HG02678 (cell line): ENCODE results near the gene GNPDA1.
A peak's percentile ranks its signal among the peaks of the same experiment; 100 is the strongest.
"Not testable (repeated sequence)": the region's sequence is repeated elsewhere in the genome, so short reads cannot be mapped to it uniquely, and the experiment has no call there.

ENCODE experiments used
- ATAC-seq: cut with Tn5 transposase; IDR thresholded peaks from one replicate; pipeline ENCODE4 v1.9.1; 2021; ENCODE audit warnings: mild to moderate bottlenecking, moderate library complexity; ENCODE audit not compliant: unreplicated experiment

The GNPDA1 gene

DNA sequence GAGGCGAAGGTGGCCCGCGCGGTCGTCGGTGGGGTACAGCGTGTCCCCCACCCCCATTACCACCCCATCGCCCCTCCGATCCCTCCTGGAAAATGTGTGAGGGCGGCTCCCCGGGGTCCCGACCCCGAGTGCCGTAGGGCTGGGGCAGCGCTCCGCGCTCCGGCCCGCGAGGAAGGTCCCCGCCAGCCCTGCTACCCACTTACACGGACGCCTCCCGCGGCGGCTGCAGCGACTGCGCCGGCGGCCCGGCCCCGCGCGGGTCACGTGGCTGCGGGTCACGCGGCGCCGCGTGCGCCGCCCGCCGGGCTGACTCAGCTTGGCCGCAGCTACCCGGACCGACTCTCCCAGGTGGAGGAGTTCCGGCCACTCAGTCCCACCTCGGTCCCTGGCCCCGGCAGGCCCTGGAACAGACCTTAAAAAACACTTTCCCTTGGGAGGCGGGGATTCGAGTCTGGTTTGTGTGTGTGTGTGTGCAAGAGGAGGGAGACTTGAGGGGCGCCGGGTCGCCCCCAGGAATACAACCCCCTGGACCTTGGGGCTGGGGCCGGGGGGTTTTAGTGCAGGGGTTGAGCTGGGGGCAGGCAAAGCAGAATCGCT, at the start of gene GNPDA1:
TSS of gene GNPDA1 (minus strand) at position 236 of the 597 bp plus-strand sequence. CDS start 992 bp downstream, outside the sequence.
- peak; percentile 68 for ATAC-seq

- no peak for ATAC-seq
These were observed 46.6 kb upstream of the GNPDA1 start for GRCh38 chr5:142059304-142059940.

- ATAC-seq: no peak
These were observed 44.9 kb upstream of the GNPDA1 start for GRCh38 chr5:142057697-142058056.

GRCh38 chr5:142056816-142057696, 44.2 kb upstream of the GNPDA1 start:
- no peak for ATAC-seq

DNA sequence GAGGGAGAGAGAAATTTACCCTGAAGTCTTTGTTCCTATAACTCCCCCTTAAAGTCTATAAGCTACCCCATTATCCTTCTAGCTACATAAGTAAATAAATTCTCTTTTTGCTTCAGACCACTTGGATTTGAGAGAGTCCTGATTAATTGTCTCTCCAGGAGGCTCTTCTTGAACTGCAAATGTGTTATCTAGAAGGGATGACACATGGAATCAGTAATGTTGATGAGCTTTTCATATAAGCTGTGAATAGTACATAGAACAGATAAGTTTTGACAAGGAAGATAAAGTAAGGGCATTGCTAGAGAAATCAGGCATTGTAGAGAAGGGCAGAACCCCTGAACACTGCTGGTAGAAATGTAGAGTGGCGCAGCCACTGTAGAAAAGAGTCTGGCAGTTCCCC, 42.5 kb upstream of the GNPDA1 start:
- no peak for ATAC-seq

DNA sequence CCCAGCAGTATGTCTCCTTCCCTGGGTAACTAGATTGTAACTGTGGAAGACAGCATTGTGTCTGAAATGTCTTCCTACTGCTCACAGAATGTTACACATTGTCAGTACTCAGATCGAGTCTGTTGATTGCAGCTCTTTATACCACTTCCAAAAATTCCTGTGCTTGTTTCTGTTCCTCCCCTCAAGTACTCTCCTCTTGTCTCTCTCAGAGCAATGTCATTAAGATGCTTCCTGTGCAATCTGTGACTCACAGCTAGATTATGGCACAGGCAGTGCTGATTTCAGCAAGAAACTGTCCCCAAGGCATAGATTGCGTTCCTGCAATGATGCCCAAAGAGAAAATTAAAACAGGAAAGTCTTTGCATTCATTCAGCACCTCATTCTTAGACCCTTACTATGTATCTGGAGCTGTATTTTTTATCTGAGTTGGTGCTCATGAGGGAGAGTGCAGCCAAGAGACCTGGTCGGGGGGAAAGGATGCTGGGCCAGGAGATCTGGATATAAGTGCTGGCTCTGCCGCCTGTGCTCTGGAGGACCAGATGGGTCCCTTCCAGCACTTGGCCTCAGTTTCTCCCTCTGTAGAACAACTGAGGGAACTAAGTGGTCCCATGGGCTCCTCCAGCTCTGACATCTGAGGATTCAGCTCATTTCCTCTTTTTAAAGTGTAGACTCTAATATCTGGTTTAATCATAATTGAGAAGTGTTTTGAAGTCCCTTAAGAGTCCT, 40.8 kb upstream of the GNPDA1 start:
- ATAC-seq: no peak

- not testable (repeated sequence) for ATAC-seq
These were observed 39.2 kb upstream of the GNPDA1 start for GRCh38 chr5:142052026-142052425.

DNA sequence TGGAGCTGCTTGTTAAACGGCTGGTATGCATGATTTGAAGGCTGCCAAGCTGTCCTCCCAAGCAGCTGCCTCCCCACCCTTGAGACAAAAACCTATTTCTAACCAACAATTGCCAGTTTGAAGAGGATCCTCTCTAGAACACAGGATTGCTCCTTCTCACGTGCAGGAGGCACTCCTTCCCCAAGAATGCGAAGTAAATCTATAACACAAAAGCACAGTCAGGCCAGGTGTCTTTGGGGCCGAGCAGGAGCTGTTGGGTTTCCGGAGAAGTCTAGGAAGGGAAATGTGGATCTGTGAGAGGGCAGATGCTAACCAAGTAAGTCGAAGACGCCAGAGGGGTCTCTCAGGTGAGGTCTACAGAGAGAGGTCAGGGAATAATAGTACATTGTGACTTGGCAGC, 35.4 kb upstream of the GNPDA1 start:
- no peak for ATAC-seq

DNA sequence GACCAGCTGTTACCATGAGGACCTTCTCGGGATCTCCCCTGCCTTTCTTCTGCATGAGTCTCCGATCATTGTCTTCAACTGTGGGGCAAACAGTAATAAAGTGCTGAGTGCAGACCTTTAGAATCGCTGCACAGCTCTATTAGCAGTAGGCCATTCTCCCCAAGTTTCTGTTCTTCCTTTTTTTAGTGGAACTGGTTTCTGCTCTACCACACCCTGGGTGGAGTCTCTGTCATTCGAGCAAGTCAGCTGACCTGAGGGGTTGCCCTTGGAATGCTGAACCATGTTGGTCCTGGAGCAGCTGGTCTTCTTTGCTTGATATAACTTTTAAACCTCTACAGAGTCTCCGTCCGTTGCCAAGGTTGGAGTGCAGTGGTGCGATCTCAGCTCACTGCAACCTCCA, 33.4 kb upstream of the GNPDA1 start:
- ATAC-seq: no peak

GRCh38 chr5:142040881-142041280, 28.1 kb upstream of the GNPDA1 start:
- not testable (repeated sequence) for ATAC-seq

DNA sequence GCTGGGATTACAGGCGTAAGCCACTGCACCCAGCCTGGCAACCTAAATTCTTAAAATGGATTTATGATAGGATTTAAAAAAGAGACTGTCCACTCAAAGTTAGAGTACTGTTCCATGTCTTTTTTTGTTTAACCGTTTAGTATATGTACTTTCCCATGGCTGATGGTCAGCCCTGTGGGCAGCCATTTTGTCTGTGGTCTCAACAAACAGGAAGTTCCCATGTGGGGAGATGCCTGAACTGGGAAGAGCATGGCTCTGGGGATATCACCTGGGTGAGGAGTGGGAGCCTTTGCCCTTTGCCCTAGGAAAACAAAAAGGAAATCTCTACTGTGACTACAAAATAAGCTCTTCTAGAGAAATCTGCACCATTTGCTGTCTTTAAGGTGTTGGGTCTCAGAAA, 27.5 kb upstream of the GNPDA1 start:
- ATAC-seq: no peak

GRCh38 chr5:142038735-142039134, 25.9 kb upstream of the GNPDA1 start:
- ATAC-seq: no peak

DNA sequence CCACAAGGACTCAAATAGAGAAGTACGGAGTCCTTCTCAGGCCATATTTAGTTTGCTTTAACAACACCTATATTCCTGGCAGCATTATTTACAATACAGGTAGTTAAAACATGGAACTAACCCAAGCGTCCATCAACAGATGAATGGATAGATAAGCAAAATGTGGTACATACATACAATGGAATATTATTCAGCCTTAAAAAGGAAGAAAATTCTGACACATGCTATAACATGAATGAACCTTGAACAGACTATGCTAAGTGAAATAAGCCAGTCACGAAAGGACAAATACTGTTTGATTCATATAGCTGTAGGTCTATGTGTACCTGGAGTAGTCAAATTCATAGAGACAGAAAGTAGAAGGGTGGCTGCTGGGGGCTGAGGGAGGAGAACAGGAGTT, 24.8 kb upstream of the GNPDA1 start:
- not testable (repeated sequence) for ATAC-seq

- ATAC-seq: no peak
These were observed 24.1 kb upstream of the GNPDA1 start for GRCh38 chr5:142036918-142037317.

- no peak for ATAC-seq
These were observed 22.2 kb upstream of the GNPDA1 start for GRCh38 chr5:142034994-142035393.

DNA sequence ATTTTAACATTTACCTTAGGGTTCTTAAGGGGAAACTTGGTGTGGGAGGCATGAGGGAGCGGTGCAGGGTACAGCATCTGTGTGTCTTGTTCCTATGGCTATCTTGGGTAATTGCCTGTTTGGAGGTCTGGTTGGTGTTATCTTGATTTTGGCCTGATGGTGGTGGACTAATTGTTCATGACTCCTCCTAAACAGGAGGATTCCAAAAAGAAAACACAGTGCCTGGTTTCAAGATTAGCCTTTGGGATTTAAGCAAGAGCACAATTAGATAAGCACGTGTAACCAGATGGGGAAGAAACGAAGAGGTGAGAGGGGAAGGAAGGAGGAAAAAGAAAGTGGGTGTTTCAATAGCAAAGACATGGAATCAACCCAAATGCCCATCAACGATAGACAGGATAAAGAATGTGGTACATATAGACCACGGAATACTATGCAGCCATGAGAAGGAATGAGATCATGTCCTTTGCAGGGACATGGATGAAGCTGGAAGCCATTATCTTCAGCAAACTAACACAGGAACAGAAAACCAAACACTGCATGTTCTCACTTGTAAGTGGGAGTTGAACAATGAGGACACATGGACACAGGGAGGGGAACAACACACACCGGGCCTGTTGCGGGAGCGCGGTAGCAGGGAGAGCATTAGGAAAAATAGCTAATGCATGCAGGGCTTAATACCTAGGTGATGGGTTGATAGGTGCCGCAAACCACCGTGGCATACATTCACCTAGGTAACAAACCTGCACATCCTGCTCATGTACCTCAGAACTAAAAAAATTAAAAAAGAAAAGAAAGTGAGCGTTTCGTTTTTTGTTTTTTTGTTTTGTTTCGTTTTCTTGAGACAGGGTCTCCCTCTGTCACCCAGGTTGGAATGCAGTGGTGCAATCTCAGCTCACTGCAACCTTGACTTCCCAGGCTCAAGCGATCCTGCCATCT, 21.1 kb upstream of the GNPDA1 start:
- ATAC-seq: not testable (repeated sequence)

DNA sequence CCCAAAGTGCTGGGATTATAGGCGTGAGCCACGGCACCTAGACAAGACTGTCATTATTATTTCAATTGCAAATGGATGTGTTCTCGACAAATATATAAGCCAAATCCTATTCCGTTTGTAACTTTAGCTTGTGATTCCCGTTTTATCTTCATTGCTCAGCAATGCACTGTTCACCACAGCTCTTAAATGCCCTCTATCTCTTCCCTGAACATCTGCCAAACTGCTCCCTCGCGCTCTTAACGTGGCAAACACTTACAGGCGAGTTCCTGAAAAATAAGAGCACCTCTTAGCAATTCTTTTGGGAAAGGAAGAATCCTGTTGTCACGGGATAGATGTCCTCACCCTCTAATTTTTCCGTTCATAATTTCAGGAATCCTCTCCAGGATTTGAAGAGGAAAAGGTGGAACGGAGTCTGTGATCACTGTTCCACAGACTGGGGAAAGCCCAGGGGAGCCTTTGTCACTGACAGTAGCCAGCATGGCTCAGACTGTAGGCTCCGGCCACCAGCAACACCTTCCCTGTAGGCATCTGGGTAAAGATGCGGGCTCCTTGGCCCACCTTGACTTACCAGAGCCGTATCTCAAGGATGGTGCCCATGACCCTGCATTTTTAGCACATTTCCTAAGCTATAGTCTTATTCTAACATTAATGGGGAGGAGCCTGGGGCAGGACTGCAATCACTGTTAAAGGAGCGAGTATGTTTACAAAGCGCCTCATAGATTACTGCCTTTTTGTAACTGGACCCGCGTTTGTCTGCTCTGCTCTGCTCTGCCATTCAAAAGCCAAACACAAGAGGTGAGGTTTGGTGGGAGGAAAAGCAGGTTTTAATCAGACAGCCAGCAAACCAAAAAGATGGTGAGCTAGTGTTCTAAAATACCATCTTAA, 20.2 kb upstream of the GNPDA1 start:
- no peak for ATAC-seq

DNA sequence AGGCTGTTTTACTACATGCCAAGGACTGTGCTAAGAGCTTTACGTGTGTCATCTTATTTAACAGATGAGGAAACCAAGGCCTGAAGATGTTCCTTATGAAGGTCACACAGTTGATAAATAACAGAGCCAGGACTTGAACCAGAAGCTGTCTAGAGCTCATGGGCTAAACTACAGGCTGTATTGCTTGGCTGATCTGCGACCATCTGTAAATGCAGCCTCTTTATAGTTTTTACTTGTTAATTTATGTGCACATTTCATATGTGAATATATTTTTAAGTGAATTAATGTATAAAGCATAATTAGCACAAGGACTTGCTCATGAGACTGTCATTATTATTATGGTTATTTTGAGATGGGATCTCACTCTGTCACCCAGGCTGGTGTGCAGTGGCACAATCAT, 19.3 kb upstream of the GNPDA1 start:
- no peak for ATAC-seq

DNA sequence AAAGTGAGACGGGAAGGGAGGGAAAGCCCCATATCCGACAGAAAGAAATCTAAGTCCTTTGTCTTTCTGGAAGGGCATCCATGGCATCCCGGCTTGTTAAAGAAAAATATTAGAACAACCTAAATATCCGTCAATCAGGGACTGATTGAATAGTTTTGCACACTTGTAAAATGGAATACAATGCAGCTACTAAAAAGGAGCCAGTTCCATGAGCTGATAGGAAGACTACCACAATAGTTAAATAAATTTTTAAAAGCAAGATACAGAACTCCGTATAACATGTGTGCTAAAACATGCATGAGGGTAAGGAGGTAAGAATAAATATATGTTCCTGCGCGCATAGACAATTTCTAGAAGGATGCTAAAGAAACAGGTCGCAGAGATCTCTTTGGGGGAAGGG, 12.8 kb upstream of the GNPDA1 start:
- ATAC-seq: no peak
